ENCODE results near the gene C20orf204.

DNA sequence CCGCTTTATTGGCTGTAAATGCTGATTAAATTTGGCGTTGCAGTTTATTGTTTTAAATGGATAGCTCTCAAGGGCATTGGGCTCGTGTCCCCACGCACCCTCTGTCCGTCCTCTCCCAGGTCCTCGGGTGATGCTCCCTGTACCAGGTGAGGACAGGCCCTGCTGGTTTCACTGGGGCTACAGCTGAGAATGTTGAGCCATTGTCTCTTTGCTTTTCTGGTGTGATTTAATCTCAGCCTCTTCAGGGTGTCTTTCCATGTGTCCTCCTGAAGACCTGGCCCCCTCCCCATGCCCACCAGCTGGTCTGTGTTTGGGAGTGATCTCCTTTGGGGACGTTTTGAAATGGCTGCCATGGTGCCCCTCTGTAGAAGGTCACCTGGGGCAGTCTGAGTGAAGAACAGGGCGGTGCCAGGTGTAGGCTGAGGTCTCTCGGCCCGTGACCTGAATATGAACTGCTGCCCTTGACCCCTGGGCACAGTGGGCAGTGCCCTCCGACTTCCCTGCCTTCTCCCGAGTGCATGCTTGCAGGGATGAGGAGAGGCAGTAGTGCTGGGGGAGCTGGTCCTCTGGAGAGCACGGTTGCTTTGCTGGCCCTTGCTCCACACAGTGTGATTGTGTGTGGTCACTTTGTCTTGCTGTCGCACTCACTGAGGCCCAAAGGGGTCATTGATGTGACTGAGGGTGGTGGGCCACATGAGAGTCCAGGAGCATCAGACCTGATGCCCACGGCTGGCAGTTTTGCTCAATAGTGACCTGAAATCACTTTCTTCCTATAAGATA lies 12.4 kb upstream of the C20orf204 start:
- no peak for TF ChIP-seq POLR2A (IDR thresholded peaks at IDR 0.05)
- TF ChIP-seq, protein P1, sequence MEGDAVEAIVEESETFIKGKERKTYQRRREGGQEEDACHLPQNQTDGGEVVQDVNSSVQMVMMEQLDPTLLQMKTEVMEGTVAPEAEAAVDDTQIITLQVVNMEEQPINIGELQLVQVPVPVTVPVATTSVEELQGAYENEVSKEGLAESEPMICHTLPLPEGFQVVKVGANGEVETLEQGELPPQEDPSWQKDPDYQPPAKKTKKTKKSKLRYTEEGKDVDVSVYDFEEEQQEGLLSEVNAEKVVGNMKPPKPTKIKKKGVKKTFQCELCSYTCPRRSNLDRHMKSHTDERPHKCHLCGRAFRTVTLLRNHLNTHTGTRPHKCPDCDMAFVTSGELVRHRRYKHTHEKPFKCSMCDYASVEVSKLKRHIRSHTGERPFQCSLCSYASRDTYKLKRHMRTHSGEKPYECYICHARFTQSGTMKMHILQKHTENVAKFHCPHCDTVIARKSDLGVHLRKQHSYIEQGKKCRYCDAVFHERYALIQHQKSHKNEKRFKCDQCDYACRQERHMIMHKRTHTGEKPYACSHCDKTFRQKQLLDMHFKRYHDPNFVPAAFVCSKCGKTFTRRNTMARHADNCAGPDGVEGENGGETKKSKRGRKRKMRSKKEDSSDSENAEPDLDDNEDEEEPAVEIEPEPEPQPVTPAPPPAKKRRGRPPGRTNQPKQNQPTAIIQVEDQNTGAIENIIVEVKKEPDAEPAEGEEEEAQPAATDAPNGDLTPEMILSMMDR (IDR thresholded peaks at IDR 0.05), result no peak

Data from tibial nerve (tissue), 3 donors.